8988T (cell line): ENCODE measurements around the gene IL4R.

Experiments
- DNase-seq: peaks from one replicate; pipeline ENCODE4 v3.0.0; 2011

Gene IL4R

DNA sequence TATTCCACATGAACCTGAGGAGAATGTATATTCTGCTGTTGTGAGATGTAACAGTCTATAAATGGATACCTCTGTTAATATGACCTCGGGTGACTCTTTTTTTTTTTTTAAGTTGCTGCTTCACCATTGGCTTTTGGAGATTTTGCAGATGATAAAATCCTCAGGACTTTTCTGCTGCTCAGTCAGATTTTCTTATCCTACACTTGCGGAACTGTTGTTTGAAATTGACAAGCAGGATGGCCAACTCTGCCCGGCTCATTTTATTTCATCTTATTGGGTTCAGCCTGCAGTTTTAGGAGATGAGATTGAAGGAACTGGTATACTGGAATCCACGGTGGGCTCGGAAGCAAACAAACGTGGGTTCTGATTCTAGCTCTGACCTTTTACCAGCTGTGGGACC is 19.3 kb downstream of the IL4R start:
- no peak for DNase-seq

DNA sequence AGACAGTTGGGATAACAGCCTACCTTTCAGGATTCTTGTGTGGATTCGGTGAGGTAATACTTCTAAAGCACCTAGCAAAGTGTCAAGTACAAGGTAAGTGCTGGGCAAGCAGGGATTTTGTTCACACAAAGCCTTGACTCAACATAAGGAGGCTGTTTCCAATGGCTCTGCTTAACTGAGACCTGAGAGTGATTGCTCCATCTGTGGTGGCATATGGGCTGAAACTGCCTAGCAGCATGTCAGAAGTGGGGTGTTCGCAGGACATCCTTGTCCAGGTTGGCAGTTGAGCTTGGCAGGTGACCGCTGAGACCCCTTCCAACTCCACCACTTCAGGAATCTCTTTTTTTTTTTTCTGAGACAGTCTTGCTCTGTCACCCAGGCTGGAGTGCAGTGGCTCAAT is 19.8 kb downstream of the IL4R start:
- no peak for DNase-seq

DNA sequence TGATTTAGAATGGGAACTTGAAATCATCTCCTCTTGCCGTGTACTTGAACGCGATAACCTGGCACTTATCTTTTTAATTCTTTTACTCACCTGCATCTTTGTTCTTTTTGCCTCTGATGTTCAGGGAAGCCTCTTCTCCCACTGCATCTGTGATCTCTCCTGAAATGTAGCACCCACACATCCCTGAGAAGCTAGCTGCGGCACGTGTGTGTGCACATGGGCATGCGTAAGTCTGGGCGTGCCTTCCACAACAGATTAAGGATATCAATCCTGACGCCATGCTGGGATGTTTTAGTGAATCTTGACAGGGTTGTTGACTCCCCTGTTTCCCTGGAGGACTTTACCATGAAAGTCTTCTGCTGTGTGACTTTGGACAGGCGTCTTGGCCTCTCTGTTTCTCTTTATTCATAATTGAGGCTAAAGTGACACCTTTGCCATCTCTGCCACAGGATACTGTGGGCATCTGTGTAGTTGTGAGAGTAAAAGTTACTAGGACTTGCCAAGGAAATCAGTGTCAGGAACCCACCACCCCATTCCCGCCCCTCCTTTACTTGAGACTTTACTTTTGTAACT is 20.5 kb downstream of the IL4R start:
- no peak for DNase-seq

DNA sequence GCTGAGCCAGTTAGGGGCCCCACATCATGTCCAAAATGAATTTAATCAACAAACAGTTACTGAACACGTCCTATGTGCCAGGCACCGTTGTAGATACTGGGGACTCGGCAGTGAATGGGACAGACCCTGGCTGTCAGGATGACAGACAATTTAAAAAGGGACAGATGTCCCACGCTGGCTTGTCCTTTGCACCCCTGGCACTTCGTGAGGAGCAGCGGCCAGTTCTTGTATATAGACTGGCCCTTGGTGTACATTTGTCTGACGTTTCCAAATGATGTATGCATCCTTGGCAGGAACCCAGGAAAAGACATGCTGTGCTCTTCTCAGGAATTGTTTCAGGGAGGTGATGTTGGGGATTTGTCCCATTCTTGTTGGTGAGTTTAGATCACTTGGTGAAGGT is 21.1 kb downstream of the IL4R start:
- no peak for DNase-seq

DNA sequence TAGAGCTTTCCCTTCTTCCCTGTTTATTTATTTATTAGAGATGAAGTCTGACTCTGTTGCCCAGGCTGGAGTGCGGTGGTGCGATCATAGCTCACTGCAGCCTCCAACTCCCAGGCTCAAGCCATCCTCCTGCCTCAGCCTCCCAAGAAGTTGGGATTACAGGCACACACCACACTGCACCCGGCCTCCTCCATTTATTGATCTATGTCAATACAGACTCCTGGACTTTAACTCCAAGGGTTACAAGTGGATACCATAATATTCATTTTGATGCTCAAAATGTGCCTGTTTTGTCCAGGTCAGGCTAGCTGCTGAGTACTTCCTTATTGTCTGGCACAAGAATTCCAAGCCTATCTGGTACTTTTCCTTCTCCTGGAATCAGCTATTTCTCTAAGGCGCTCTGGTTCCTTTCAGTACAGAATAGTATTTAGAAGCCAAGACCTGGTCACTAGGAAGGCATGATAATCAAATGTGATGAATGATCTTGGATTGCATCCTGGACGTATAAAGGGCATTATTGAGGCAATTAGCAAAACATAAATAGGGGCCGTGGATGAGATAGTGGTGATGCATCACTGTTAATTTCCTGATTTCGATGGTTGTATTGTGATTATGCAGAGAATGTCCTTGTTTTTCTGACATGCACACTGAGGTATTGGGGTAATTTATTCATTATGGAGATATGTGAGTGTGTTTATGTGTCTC is 21.7 kb downstream of the IL4R start:
- no peak for DNase-seq

GRCh38 chr16:27337024-27337423 is 23.2 kb downstream of the IL4R start:
- no peak for DNase-seq

DNA sequence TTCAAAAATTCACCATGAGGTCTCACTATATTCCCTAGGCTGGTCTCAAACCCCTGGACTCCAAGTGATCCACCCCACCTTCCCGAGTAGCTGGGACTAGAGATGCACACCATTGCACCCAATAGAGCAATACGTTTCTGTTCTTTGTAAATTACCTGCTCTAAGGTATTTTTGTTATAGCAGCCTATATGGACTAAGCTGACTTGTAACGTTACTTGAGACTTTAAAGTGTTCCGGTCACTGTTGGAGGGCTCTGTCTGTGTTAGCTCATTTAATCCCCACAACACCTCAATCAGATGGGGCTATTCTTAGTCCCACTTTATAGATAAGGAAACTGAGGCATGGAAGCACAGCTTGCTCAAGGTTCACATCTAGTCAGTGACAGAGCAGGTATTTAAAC is 25.4 kb downstream of the IL4R start:
- no peak for DNase-seq

GRCh38 chr16:27340654-27341053 is 26.9 kb downstream of the IL4R start:
- DNase-seq, result no peak

DNA sequence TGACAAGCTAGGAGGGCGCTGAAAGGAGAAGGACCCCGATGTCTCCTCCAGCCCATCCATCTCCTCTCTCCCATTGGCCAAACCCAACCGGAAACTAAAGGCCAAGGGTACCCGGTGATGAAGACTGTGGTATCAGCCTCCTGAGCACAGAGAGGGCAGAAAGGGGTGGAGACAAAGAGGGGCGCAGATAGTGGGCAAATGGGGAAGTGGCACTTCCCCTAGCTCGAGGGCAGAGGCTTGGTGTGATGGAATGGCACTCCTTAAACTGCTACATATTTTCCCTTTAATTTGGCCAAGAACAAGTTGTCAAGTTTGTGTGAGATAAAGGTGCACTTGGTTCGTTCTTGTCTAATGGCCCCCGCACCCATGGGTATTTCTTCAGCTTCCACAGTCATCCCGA is 27.8 kb downstream of the IL4R start:
- DNase-seq, result no peak

DNA sequence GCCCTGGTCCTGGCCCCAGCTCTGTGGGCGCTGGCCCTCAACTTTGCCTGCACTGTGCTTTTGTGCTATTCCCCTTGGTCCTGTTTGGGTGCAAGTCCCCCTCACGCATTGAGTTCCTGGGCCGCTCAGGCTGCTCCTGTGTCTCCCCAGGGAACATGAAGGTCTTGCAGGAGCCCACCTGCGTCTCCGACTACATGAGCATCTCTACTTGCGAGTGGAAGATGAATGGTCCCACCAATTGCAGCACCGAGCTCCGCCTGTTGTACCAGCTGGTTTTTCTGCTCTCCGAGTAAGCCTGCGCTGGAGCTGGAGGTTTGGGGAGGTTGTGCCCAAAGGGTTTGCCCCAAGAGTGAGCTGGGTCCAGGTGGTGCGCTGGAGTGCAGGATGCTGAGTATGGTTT is 28.2 kb downstream of the IL4R start:
- no peak for DNase-seq

DNA sequence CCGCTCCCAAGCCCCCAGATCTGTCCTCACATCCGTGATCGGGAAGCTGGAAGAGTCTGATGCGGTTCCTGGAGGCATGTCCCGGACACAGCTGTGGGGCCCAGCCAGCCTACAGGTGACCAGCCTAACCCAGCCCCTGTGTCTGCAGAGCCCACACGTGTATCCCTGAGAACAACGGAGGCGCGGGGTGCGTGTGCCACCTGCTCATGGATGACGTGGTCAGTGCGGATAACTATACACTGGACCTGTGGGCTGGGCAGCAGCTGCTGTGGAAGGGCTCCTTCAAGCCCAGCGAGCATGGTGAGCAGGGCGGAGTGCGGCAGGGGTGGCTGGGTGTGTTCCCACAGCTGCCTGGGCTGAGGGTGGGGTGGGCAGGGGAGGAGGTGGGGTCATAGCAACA is 30.9 kb downstream of the IL4R start:
- no peak for DNase-seq

DNA sequence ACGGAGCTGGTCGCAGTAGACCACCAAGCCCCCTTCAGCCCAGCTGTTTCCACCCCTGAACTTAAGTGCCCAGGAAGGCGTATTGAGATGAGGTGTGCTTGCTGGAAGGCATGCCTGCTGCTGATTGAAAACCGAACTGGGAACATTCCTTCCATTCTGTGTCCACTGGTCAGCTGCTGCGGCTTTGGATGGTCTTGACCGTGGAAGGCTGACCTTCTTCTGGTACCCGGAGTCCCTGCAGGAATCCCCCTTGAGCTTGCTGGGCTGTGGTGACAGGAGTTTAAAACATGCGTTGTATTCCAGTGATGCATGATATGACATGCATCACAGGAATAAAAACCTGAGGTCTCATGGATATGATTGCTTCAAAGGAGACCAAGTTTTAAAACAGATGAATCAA is 31.4 kb downstream of the IL4R start:
- DNase-seq, result no peak

GRCh38 chr16:27346819-27347218 is 33.0 kb downstream of the IL4R start:
- DNase-seq, result no peak

- DNase-seq, result no peak
These were observed 34.3 kb downstream of the IL4R start for GRCh38 chr16:27347930-27348685.

- DNase-seq, result no peak
These were observed 35.5 kb downstream of the IL4R start for GRCh38 chr16:27349276-27349675.

DNA sequence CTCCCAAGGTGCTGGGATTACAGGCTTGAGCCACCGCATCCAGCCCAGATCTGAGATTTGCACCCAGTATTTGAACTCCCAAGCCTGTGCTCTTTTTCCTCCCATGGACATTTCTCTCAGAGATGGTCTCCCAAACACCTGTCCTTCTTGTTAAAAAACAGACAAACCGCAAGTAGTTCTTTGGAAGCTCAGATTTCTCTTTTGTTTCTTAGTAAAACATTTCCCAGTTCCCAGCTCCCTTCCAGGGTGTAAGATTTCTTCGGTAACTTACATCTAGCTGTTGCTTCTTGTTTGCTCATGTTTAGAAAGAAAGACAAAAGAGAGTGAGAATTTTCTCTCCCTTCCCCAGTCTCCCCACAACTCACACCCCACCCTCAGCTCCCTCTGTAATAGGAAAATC is 36.2 kb downstream of the IL4R start:
- DNase-seq, result no peak

DNA sequence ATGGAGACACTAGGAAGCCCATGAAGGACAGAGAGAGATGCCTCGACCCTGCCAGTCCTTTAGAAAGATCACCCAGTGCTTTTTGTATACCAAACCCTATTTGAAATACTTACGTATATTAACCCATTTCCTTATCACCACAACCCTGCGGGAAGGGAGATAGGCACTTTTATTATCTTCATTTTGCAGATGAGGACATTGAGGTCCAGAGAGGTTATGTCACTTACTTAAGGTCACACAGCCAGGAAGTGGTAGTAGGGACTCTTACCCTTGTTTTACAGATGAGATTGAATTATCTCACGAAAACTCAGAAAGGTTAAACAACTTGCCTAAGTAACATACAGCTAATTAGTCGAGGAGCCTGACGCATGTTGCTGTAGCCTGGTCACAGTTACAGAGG is 38.2 kb downstream of the IL4R start:
- no peak for DNase-seq

GRCh38 chr16:27353853-27354252 is 40.1 kb downstream of the IL4R start:
- no peak for DNase-seq

DNA sequence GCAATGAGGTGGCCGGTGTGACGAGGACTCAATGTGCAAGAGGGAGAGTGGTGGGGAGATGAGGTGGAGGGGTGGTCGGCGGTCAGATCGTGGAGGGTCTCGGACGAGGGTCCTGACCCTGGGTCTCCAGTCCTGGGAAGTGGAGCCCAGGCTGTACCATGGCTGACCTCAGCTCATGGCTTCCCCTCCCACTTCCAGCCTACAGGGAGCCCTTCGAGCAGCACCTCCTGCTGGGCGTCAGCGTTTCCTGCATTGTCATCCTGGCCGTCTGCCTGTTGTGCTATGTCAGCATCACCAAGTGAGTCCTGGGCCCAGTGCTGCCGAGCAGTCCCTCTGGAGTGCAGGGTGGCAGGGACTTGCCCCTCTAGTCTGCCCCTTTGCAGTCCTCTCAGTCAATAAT is 41.8 kb downstream of the IL4R start:
- no peak for DNase-seq

DNA sequence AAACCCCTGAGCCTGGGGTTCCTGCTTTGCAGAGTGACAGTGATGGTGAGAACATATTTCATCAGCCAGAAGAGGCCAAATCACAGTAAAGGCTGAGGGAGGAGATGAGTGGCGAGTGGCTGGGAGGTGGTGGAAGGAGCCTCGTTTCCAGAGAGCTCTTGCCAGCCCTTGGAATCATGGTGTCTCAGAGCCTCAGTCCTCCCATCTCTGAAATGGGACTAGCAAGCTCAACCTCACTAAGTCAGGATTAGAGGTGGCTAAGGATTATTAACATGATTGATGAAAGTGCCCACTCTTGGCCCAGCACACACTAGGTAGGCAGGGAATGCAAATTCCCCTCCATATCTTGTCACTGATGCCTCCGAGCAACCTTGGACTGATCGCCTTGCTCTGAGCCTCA is 43.0 kb downstream of the IL4R start:
- no peak for DNase-seq

GRCh38 chr16:27359051-27359450 is 45.3 kb downstream of the IL4R start:
- DNase-seq, result no peak

DNA sequence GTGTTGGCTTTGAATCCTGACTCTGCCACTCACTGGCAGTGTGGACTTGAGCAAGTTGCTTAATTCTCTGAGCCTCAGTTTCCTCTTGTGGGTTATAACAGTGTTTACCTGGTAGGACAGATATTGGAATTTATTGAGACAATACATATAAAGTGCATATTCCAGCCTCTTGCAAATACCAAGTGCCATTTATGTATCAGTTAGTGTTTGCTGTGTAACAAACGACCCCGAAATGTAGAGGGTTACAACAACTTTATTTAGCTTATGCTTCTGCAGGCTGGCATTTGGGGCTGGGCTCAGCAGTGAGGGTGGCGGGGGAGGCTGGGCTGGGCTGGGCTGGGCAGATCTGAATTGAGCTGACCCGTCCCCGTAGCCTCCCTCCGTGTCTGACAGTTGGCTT is 45.8 kb downstream of the IL4R start:
- DNase-seq, result no peak

DNA sequence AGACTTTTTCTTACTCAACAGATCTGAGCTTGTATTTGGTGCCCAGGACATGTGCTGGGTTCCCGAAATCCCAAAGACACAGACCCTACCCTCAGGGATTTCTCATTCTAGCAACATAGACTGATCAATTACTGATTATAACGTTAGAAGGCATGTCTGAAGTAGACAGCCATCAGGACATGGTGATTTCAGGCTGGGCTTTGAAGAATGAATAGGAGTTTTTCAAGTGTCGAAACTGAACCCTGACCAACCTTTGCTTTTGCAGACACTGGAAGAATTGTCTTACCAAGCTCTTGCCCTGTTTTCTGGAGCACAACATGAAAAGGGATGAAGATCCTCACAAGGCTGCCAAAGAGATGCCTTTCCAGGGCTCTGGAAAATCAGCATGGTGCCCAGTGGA is 48.2 kb downstream of the IL4R start:
- no peak for DNase-seq

- no peak for DNase-seq
These were observed 48.9 kb downstream of the IL4R start for GRCh38 chr16:27362570-27363245.
